ENCODE data around the gene MRNIP. TPM values are rescaled to one million over a fixed set of nuclear protein-coding genes. Genes with fewer than 3 reads are reported as not detected.

The MRNIP gene
- total RNA-seq, 1 donor from 2014 or later, result 25.4 TPM

- Histone ChIP-seq H3K36me3 (peaks cover 35% of the 10 kb centered on the region), H3K4me1 (peaks cover 8% of the 10 kb centered on the region), H3K27me3 (no peaks in the 10 kb centered on the region), H3K4me3 (no peak overlapping the region), H3K27ac (no peak overlapping the region), H3K9me3 (no peaks in the 10 kb centered on the region)
- intact Hi-C loops (cut with DNase I), result no loop called here
- no peak for TF ChIP-seq CTCF (IDR thresholded peaks at IDR 0.05)
- no peak for ATAC-seq
- no peak for DNase-seq
Observed at GRCh38 chr5:179854356-179854755, 4.3 kb downstream of the MRNIP start.

GRCh38 chr5:179852993-179853547, 5.5 kb downstream of the MRNIP start:
- peak; percentile 12 for ATAC-seq
- TF ChIP-seq CTCF (IDR thresholded peaks at IDR 0.05), result no peak
- Histone ChIP-seq H3K9me3 (no peaks in the 10 kb centered on the region), H3K27me3 (no peaks in the 10 kb centered on the region), H3K27ac (no peak overlapping the region), H3K4me3 (no peak overlapping the region), H3K36me3 (peaks cover 42% of the 10 kb centered on the region), H3K4me1 (peaks cover 8% of the 10 kb centered on the region)
- intact Hi-C loops (cut with DNase I), result no loop called here
- DNase-seq, result no peak

GRCh38 chr5:179841621-179842020, 17.0 kb downstream of the MRNIP start:
- no peak for DNase-seq
- peaks cover 48% of the 10 kb centered on the region for H3K36me3 ChIP-seq
- no peaks in the 10 kb centered on the region for H3K4me1 ChIP-seq
- no peak for ATAC-seq
- TF ChIP-seq CTCF (IDR thresholded peaks at IDR 0.05), result no peak
- peaks cover 4% of the 10 kb centered on the region for H3K9me3 ChIP-seq
- H3K27ac ChIP-seq, result no peak overlapping the region
- intact Hi-C loops (cut with DNase I), result no loop called here
- H3K4me3 ChIP-seq, result no peak overlapping the region
- no peaks in the 10 kb centered on the region for H3K27me3 ChIP-seq

- Histone ChIP-seq H3K4me3 (no peak overlapping the region), H3K27ac (no peak overlapping the region), H3K9me3 (peaks cover 4% of the 10 kb centered on the region), H3K36me3 (peaks cover 48% of the 10 kb centered on the region), H3K27me3 (no peaks in the 10 kb centered on the region), H3K4me1 (peaks cover 4% of the 10 kb centered on the region)
- intact Hi-C loops (cut with DNase I), result no loop called here
- no peak for DNase-seq
- TF ChIP-seq CTCF (IDR thresholded peaks at IDR 0.05), result no peak
- ATAC-seq, result no peak
Observed at GRCh38 chr5:179840766-179841165, 17.9 kb downstream of the MRNIP start.

GRCh38 chr5:179840321-179840720, 18.3 kb downstream of the MRNIP start:
- ATAC-seq (no peak), DNase-seq (no peak)
- peaks cover 4% of the 10 kb centered on the region for H3K9me3 ChIP-seq
- intact Hi-C loops (cut with DNase I), result no loop called here
- no peak overlapping the region for H3K27ac ChIP-seq
- H3K36me3 ChIP-seq, result peaks cover 53% of the 10 kb centered on the region
- no peak for TF ChIP-seq CTCF (IDR thresholded peaks at IDR 0.05)
- H3K4me1 ChIP-seq, result peaks cover 4% of the 10 kb centered on the region
- no peak overlapping the region for H3K4me3 ChIP-seq
- H3K27me3 ChIP-seq, result no peaks in the 10 kb centered on the region

Data from upper lobe of right lung (tissue), 1 donor.